Activated CD8-positive, alpha-beta T cell treated with anti-CD3 and anti-CD28 coated beads for 36 hours (primary cell): ENCODE measurements around the gene TFB1M. TPM values are rescaled to one million over a fixed set of nuclear protein-coding genes. Genes with fewer than 3 reads are reported as not detected.

Experiments
- ATAC-seq: fragments of 200-7000 bp; cut with Tn5 transposase; one replicate; pipeline ENCODE4 v1.10.0; 2021; ENCODE audit warnings: mild to moderate bottlenecking, moderate library complexity
- CTCF ChIA-PET: fragments of 350-600 bp; sonication (Branson Sonifier 250); formaldehyde crosslinking; loops from one replicate; lab custom pipeline; 2021; ENCODE audit warnings: antibody characterized with exemption; lab: Charles Lee
- POLR2A ChIA-PET: fragments of 350-600 bp; sonication (Branson Sonifier 250); formaldehyde crosslinking; loops from one replicate; lab custom pipeline; 2021; ENCODE audit warnings: antibody characterized with exemption; lab: Charles Lee
- DNase-seq: peaks from one replicate; pipeline ENCODE4 v3.0.0-alpha.2; 2020
- H3K27ac Mint-ChIP-seq: one replicate; pipeline ENCODE4 v1.8.0; 2021; ENCODE audit warnings: mild to moderate bottlenecking, mixed read lengths
- H3K27me3 Mint-ChIP-seq: one replicate; pipeline ENCODE4 v1.8.0; 2021; ENCODE audit warnings: mixed read lengths
- H3K36me3 Mint-ChIP-seq: one replicate; pipeline ENCODE4 v1.8.0; 2021; ENCODE audit warnings: low read depth, mixed read lengths
- H3K4me1 Mint-ChIP-seq: one replicate; pipeline ENCODE4 v1.8.0; 2021; ENCODE audit warnings: low read depth, mixed read lengths
- H3K4me3 Mint-ChIP-seq: one replicate; pipeline ENCODE4 v1.8.0; 2021; ENCODE audit warnings: mild to moderate bottlenecking, moderate library complexity, mixed read lengths
- H3K9me3 Mint-ChIP-seq: one replicate; pipeline ENCODE4 v1.8.0; 2021; ENCODE audit warnings: mixed read lengths
- intact Hi-C: fragments of 100-400 bp; cut with micrococcal nuclease; formaldehyde crosslinking; loops from one replicate; pipeline ENCODE4 v1.10.0; 2022
- total RNA-seq, 2 experiments: library from RNA; stranded (reverse); gene quantifications; one replicate each; pipeline ENCODE4 v1.2.3, GENCODE V29; 2021
- TF ChIP-seq, protein P1 (sequence below): fragments of 200-600 bp; IDR thresholded peaks from one replicate; pipeline ENCODE4 v1.8.0; 2022; ENCODE audit warnings: antibody characterized with exemption, mild to moderate bottlenecking

The TFB1M gene
- total RNA-seq, 2 experiments from 2014 or later: 70.9 to 76.6 TPM

GRCh38 chr6:155259897-155260296 lies 54.4 kb downstream of the TFB1M start:
- Mint-ChIP-seq H3K27ac (no peak overlapping the region), H3K27me3 (no peaks in the 10 kb centered on the region), H3K9me3 (no peaks in the 10 kb centered on the region), H3K4me1 (peaks cover 10% of the 10 kb centered on the region), H3K36me3 (peaks cover 27% of the 10 kb centered on the region), H3K4me3 (no peak overlapping the region)
- DNase-seq (no peak), ATAC-seq (no peak)
- ChIA-PET CTCF (no interaction called here), POLR2A (interaction anchor here (1.0 to 1.2 kb wide), 3 partner anchors 9 to 32 kb away, joined by 3 to 4 read pairs (median 3); no protein-coding TSS in a partner anchor)
- intact Hi-C loops: loop anchor here (5.0 kb wide), 1 partner anchor 338 kb away; no protein-coding TSS in a partner anchor
- TF ChIP-seq, protein P1, sequence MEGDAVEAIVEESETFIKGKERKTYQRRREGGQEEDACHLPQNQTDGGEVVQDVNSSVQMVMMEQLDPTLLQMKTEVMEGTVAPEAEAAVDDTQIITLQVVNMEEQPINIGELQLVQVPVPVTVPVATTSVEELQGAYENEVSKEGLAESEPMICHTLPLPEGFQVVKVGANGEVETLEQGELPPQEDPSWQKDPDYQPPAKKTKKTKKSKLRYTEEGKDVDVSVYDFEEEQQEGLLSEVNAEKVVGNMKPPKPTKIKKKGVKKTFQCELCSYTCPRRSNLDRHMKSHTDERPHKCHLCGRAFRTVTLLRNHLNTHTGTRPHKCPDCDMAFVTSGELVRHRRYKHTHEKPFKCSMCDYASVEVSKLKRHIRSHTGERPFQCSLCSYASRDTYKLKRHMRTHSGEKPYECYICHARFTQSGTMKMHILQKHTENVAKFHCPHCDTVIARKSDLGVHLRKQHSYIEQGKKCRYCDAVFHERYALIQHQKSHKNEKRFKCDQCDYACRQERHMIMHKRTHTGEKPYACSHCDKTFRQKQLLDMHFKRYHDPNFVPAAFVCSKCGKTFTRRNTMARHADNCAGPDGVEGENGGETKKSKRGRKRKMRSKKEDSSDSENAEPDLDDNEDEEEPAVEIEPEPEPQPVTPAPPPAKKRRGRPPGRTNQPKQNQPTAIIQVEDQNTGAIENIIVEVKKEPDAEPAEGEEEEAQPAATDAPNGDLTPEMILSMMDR: no peak

DNA sequence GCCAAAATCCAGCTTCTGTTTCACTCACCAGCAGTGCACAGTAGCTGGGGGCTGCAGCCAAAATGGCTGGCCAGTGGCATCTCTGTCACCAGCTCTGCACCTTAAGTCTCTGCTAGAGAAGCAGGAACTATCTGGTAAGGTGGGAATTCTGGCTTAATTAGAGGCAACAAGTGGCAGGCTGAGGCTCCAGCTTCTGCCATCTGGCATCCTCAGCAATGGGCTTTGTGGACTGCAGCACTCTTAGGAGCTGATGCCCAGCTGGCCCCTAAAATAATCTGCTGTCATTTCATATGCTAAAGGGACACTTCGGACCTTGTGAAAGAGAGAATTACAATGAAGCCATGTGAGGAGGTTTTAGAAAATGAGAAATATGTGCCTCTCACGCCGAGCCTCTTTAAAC lies 55.1 kb downstream of the TFB1M start:
- TF ChIP-seq, protein P1: no peak
- ChIA-PET CTCF (interaction anchor here (0.8 to 1.3 kb wide), 2 partner anchors 9 to 29 kb away, joined by 3 read pairs; no protein-coding TSS in a partner anchor), POLR2A (interaction anchor here (1.0 to 1.2 kb wide), 2 partner anchors 9 to 31 kb away, joined by 3 read pairs; no protein-coding TSS in a partner anchor)
- H3K4me1 Mint-ChIP-seq: peaks cover 10% of the 10 kb centered on the region
- H3K27ac Mint-ChIP-seq: no peak overlapping the region
- intact Hi-C loops: no loop called here
- no peak for ATAC-seq
- H3K27me3 Mint-ChIP-seq: no peaks in the 10 kb centered on the region
- DNase-seq: no peak
- peaks cover 29% of the 10 kb centered on the region for H3K36me3 Mint-ChIP-seq
- H3K9me3 Mint-ChIP-seq: no peaks in the 10 kb centered on the region
- no peak overlapping the region for H3K4me3 Mint-ChIP-seq

DNA sequence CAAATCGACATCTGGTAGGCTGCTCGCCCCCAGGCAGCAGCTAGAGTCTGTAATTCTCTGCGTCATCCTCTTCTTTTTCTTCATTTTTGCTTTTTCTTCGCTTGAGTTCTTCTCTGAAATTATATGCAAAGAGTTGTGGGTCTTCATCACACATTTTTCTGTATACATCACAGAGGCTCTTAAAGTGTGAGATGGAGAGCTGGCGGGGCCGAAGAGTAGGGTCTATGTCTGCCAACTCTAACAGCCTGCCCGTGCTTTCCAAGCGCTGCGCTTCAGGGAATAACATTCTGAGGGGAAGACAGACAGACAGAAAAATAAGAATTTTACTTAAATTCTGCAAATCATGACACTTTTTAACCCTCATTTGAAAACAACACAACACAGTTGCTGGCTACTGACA lies 56.5 kb downstream of the TFB1M start:
- ChIA-PET CTCF (interaction anchor here (1.3 to 2.0 kb wide), 4 partner anchors 10 to 79 kb away, joined by 3 to 8 read pairs (median 5); no protein-coding TSS in a partner anchor), POLR2A (no interaction called here)
- H3K4me1 Mint-ChIP-seq: peaks cover 15% of the 10 kb centered on the region
- DNase-seq (no peak), ATAC-seq (no peak)
- no peak overlapping the region for H3K27ac Mint-ChIP-seq
- TF ChIP-seq, protein P1: no peak
- H3K9me3 Mint-ChIP-seq: no peaks in the 10 kb centered on the region
- no peak overlapping the region for H3K4me3 Mint-ChIP-seq
- peaks cover 34% of the 10 kb centered on the region for H3K36me3 Mint-ChIP-seq
- H3K27me3 Mint-ChIP-seq: no peaks in the 10 kb centered on the region
- intact Hi-C loops: no loop called here

DNA sequence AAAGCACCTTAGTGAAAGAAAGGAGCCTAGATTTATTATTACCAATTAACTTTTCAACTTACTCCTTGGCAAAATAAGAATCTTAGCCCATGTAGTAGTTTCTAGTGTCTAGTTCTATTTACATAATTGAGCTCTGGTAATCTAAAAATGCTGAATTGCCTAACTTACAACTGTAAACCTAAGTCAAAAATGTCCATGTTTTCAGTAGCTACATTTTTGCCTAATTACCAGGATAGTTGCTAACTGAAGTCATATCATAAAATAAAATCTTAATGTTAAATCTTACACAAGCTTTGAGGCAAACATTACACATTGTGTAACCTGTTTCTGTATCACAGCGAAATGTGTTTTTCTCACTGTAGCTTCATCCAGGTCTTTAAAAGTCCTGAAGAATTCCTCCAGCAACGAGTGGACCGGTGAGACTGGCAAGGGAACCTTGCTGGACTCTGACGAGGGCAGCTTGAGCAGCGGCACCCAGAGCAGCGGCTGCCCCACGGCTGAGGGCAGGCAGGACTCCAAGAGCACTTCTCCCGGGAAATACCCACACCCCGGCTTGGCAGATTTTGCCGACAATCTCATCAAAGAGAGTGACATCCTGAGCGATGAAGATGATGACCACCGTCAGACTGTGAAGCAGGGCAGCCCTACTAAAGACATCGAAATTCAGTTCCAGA lies 58.0 kb downstream of the TFB1M start:
- ChIA-PET CTCF (interaction anchor here (0.6 to 0.9 kb wide), 2 partner anchors 14 to 79 kb away, joined by 3 to 5 read pairs; no protein-coding TSS in a partner anchor), POLR2A (interaction anchor here (0.6 kb wide), 1 partner anchor 66 kb away, joined by 3 read pairs; no protein-coding TSS in a partner anchor)
- no peaks in the 10 kb centered on the region for H3K9me3 Mint-ChIP-seq
- no peak overlapping the region for H3K4me3 Mint-ChIP-seq
- no peak for DNase-seq
- H3K4me1 Mint-ChIP-seq: peaks cover 9% of the 10 kb centered on the region
- peaks cover 32% of the 10 kb centered on the region for H3K36me3 Mint-ChIP-seq
- intact Hi-C loops: no loop called here
- no peaks in the 10 kb centered on the region for H3K27me3 Mint-ChIP-seq
- no peak overlapping the region for H3K27ac Mint-ChIP-seq
- TF ChIP-seq, protein P1: no peak
- ATAC-seq: no peak

GRCh38 chr6:155254139-155254538 lies 60.1 kb downstream of the TFB1M start:
- DNase-seq: no peak
- Mint-ChIP-seq H3K9me3 (no peaks in the 10 kb centered on the region), H3K27ac (peak overlapping the region; percentile 27), H3K4me1 (peaks cover 5% of the 10 kb centered on the region), H3K4me3 (no peak overlapping the region), H3K27me3 (no peaks in the 10 kb centered on the region), H3K36me3 (peaks cover 36% of the 10 kb centered on the region)
- ChIA-PET CTCF (no interaction called here), POLR2A (no interaction called here)
- intact Hi-C loops: no loop called here
- TF ChIP-seq, protein P1: no peak
- ATAC-seq: no peak
